H9 (cell line): ENCODE data around the gene LUZP4. TPM values are rescaled to one million over a fixed set of nuclear protein-coding genes. Genes with fewer than 3 reads are reported as not detected.

Source experiments
- DNase-seq: peaks from one replicate; pipeline ENCODE4 v3.0.0-alpha.2; 2017
- H2AFZ ChIP-seq: one replicate; pipeline ENCODE4 v1.6.1; 2013; ENCODE audit warnings: mild to moderate bottlenecking, low read length, control low read depth, moderate library complexity
- H2AK5ac ChIP-seq: 2 replicates; pipeline ENCODE4 v1.6.1; 2013; ENCODE audit warnings: low read length, control low read depth, mixed read lengths; ENCODE audit not compliant: insufficient read length
- H2BK120ac ChIP-seq: one replicate; pipeline ENCODE4 v1.6.1; 2013; ENCODE audit warnings: low read depth, mild to moderate bottlenecking, low read length, control low read depth, inconsistent platforms; ENCODE audit not compliant: poor library complexity, severe bottlenecking
- H2BK12ac ChIP-seq: 2 replicates; pipeline ENCODE4 v1.6.1; 2013; ENCODE audit warnings: low read length, control low read depth, mixed read lengths, low read depth; ENCODE audit not compliant: insufficient read length
- H2BK15ac ChIP-seq: 2 replicates; pipeline ENCODE4 v1.6.1; 2013; ENCODE audit warnings: low read depth, low read length, control low read depth
- H2BK20ac ChIP-seq: one replicate; pipeline ENCODE4 v1.6.1; 2013; ENCODE audit warnings: low read depth, mild to moderate bottlenecking, low read length, control low read depth, inconsistent platforms; ENCODE audit not compliant: poor library complexity, severe bottlenecking
- H2BK5ac ChIP-seq: 2 replicates; pipeline ENCODE4 v1.6.1; 2013; ENCODE audit warnings: low read length, control low read depth, mixed read lengths; ENCODE audit not compliant: insufficient read length
- H3K14ac ChIP-seq: 2 replicates; pipeline ENCODE4 v1.6.1; 2013; ENCODE audit warnings: low read length, control low read depth; ENCODE audit not compliant: insufficient read depth
- H3K18ac ChIP-seq: 2 replicates; pipeline ENCODE4 v1.6.1; 2013; ENCODE audit warnings: low read depth, mild to moderate bottlenecking, mixed read lengths, low read length, control low read depth; ENCODE audit not compliant: insufficient read length
- H3K23ac ChIP-seq: 2 replicates; pipeline ENCODE4 v1.6.1; 2013; ENCODE audit warnings: low read length, control low read depth, mixed read lengths, low read depth; ENCODE audit not compliant: insufficient read length
- H3K23me2 ChIP-seq: 2 replicates; pipeline ENCODE4 v1.6.1; 2013; ENCODE audit warnings: low read depth, mild to moderate bottlenecking, mixed read lengths, low read length, control low read depth; ENCODE audit not compliant: insufficient read length, poor library complexity, severe bottlenecking
- H3K27ac ChIP-seq: 2 replicates; pipeline ENCODE4 v1.5.1; 2013; ENCODE audit warnings: low read length, control low read depth, mixed read lengths, low read depth; ENCODE audit not compliant: insufficient read length
- H3K27me3 ChIP-seq: 2 replicates; pipeline ENCODE4 v1.6.1; 2013; ENCODE audit warnings: low read length, control low read depth, inconsistent platforms; ENCODE audit not compliant: insufficient read depth
- H3K4ac ChIP-seq: 2 replicates; pipeline ENCODE4 v1.6.1; 2013; ENCODE audit warnings: low read depth, mild to moderate bottlenecking, control low read depth, inconsistent platforms, low read length, moderate library complexity
- H3K4me1 ChIP-seq: 2 replicates; pipeline ENCODE4 v1.6.1; 2013; ENCODE audit warnings: low read length, control low read depth, inconsistent platforms; ENCODE audit not compliant: insufficient read depth
- H3K4me2 ChIP-seq: 2 replicates; pipeline ENCODE4 v1.6.1; 2013; ENCODE audit warnings: low read length, control low read depth, mixed read lengths; ENCODE audit not compliant: insufficient read length, insufficient read depth
- H3K56ac ChIP-seq: 2 replicates; pipeline ENCODE4 v1.6.1; 2013; ENCODE audit warnings: low read depth, mild to moderate bottlenecking, mixed read lengths, low read length, control low read depth; ENCODE audit not compliant: insufficient read length
- H3K79me1 ChIP-seq: 2 replicates; pipeline ENCODE4 v1.6.1; 2013; ENCODE audit warnings: low read depth, mild to moderate bottlenecking, moderate library complexity, low read length, control low read depth, inconsistent platforms; ENCODE audit not compliant: insufficient read depth, poor library complexity, severe bottlenecking
- H3K79me2 ChIP-seq: 2 replicates; pipeline ENCODE4 v1.6.1; 2013; ENCODE audit warnings: low read length, control low read depth, inconsistent platforms; ENCODE audit not compliant: insufficient read depth
- H3K9ac ChIP-seq: 2 replicates; pipeline ENCODE4 v1.6.1; 2013; ENCODE audit warnings: low read length, control low read depth, mixed read lengths; ENCODE audit not compliant: insufficient read length; ENCODE audit errors: extremely low read depth
- H3K9me3 ChIP-seq: one replicate; pipeline ENCODE4 v1.6.1; 2013; ENCODE audit warnings: low read depth, low read length, inconsistent platforms; ENCODE audit not compliant: control insufficient read depth
- H3T11ph ChIP-seq: one replicate; pipeline ENCODE4 v1.6.1; 2013; ENCODE audit warnings: mild to moderate bottlenecking, low read length, control low read depth, inconsistent platforms
- H4K20me1 ChIP-seq: one replicate; pipeline ENCODE4 v1.6.1; 2013; ENCODE audit not compliant: control insufficient read depth, insufficient read length, insufficient read depth
- H4K5ac ChIP-seq: 2 replicates; pipeline ENCODE4 v1.6.1; 2013; ENCODE audit warnings: low read depth, mild to moderate bottlenecking, mixed read lengths, low read length, control low read depth; ENCODE audit not compliant: insufficient read length
- H4K8ac ChIP-seq: replicated peaks from 2 replicates; pipeline ENCODE4 v1.6.1; 2013; ENCODE audit warnings: low read length, control low read depth, mixed read lengths, low read depth; ENCODE audit not compliant: insufficient read length
- H4K91ac ChIP-seq: 2 replicates; pipeline ENCODE4 v1.6.1; 2013; ENCODE audit warnings: low read depth, mild to moderate bottlenecking, moderate library complexity, mixed read lengths, low read length, control low read depth; ENCODE audit not compliant: insufficient read length
- H3K27ac Mint-ChIP-seq, 3 experiments: 2 replicates in 2 of 3; 3 replicates in 1 of 3; pipeline ENCODE4 v1.8.0; 2020 to 2021; ENCODE audit warnings: mixed read lengths in 3 of 3, mild to moderate bottlenecking in 1 of 3, moderate library complexity in 1 of 3
- H3K27me3 Mint-ChIP-seq: 2 replicates; pipeline ENCODE4 v1.8.0; 2021; ENCODE audit warnings: low read depth, mild to moderate bottlenecking, moderate library complexity, mixed read lengths
- H3K36me3 Mint-ChIP-seq, 3 experiments: 2 replicates in 2 of 3; 3 replicates in 1 of 3; pipeline ENCODE4 v1.8.0; 2020 to 2021; ENCODE audit warnings: low read depth in 3 of 3, mixed read lengths in 3 of 3; ENCODE audit not compliant: insufficient read depth in 1 of 3
- H3K4me1 Mint-ChIP-seq, 2 experiments: 2 replicates each; pipeline ENCODE4 v1.8.0; 2020; ENCODE audit warnings: mixed read lengths in 2 of 2
- H3K4me3 Mint-ChIP-seq, 2 experiments: 2 replicates in 1 of 2; 3 replicates in 1 of 2; pipeline ENCODE4 v1.8.0; 2020 to 2021; ENCODE audit warnings: mild to moderate bottlenecking in 2 of 2, mixed read lengths in 2 of 2, moderate library complexity in 1 of 2
- H3K9me3 Mint-ChIP-seq, 2 experiments: 2 replicates in 1 of 2; 3 replicates in 1 of 2; pipeline ENCODE4 v1.8.0; 2020; ENCODE audit warnings: mild to moderate bottlenecking in 2 of 2, mixed read lengths in 2 of 2, moderate library complexity in 1 of 2
- WGBS: extraction: QIAGEN DNeasy Blood & Tissue Kit; methylation state at CpG from one replicate; pipeline ENCODE4 v1.1.7; 2013; ENCODE audit warnings: missing lambda C conversion rate, low lambda C conversion rate, mixed read lengths; ENCODE audit not compliant: insufficient read length; ENCODE audit errors: extremely low coverage; 5-methylcytosine and 5-hydroxymethylcytosine counted together
- total RNA-seq: library from RNA; stranded (reverse); gene quantifications from 2 replicates; pipeline ENCODE4 v1.2.1, GENCODE V29; 2021
- TF ChIP-seq, protein P1 (sequence below): fragments of 200-600 bp; sonication (generic); conservative IDR thresholded peaks from 3 replicates; pipeline ENCODE4 v1.8.0; 2021; ENCODE audit warnings: antibody characterized with exemption, mild to moderate bottlenecking

Gene LUZP4
- total RNA-seq, 1 experiment from 2014 or later = not detected

DNA sequence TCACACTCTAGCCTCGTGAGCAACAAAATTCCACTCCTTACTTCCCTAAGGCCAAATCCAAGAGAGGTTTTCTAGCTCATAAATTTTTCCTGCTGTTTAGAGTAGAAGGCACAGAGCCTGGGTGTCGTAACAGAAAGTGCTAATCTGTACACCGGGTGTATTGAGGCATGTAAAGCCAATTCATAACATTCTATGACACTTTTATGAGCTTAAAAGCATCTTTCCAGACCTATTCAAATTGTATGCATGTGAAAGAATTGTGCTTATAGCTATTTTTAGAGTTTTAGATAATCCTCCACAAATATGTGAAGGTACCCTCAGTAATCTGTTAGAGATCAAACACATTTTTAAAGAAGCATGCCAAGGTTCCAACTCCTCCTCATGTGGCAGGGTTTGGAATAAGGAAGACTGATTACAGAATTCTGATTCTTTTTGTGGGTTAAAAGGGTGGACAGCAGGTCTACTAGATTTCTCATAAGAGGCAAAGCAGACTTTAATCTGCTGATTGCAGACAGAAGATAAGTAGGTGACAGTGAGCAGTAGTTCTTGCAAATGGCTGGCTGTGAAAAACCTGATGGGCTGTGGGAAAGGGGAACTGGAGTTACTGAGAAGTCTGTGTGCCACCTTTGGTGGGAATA is 30.2 kb upstream of the LUZP4 start:
- no peaks in the 10 kb centered on the region for H3K4me1 ChIP-seq
- H2BK15ac ChIP-seq = no peak overlapping the region
- no peak overlapping the region for H3K9ac ChIP-seq
- H3K4me1 Mint-ChIP-seq = no peaks in the 10 kb centered on the region
- no peak overlapping the region for H2AK5ac ChIP-seq
- no peak overlapping the region for H3K23ac ChIP-seq
- H3K79me2 ChIP-seq = no peaks in the 10 kb centered on the region
- no peak overlapping the region for H4K91ac ChIP-seq
- H3K14ac ChIP-seq = no peak overlapping the region
- H3K27ac ChIP-seq = no peak overlapping the region
- no peak overlapping the region for H4K5ac ChIP-seq
- H3K9me3 ChIP-seq = no peaks in the 10 kb centered on the region
- H3K4me3 Mint-ChIP-seq = no peak overlapping the region
- no peak overlapping the region for H2BK20ac ChIP-seq
- H3K56ac ChIP-seq = no peak overlapping the region
- H2BK12ac ChIP-seq = no peak overlapping the region
- DNase-seq = no peak
- H2BK5ac ChIP-seq = no peak overlapping the region
- H3K27me3 Mint-ChIP-seq = peaks cover 17% of the 10 kb centered on the region
- H3K4ac ChIP-seq = no peak overlapping the region
- no peaks in the 10 kb centered on the region for H3K36me3 Mint-ChIP-seq
- no peaks in the 10 kb centered on the region for H3K9me3 Mint-ChIP-seq
- H2BK120ac ChIP-seq = no peak overlapping the region
- WGBS = no CpG with 5 or more reads among the region's 3 CpGs
- H3K4me2 ChIP-seq = no peak overlapping the region
- H2AFZ ChIP-seq = no peak overlapping the region
- TF ChIP-seq, protein P1, sequence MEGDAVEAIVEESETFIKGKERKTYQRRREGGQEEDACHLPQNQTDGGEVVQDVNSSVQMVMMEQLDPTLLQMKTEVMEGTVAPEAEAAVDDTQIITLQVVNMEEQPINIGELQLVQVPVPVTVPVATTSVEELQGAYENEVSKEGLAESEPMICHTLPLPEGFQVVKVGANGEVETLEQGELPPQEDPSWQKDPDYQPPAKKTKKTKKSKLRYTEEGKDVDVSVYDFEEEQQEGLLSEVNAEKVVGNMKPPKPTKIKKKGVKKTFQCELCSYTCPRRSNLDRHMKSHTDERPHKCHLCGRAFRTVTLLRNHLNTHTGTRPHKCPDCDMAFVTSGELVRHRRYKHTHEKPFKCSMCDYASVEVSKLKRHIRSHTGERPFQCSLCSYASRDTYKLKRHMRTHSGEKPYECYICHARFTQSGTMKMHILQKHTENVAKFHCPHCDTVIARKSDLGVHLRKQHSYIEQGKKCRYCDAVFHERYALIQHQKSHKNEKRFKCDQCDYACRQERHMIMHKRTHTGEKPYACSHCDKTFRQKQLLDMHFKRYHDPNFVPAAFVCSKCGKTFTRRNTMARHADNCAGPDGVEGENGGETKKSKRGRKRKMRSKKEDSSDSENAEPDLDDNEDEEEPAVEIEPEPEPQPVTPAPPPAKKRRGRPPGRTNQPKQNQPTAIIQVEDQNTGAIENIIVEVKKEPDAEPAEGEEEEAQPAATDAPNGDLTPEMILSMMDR = no peak
- no peak overlapping the region for H3K27ac Mint-ChIP-seq
- no peaks in the 10 kb centered on the region for H4K20me1 ChIP-seq
- no peak overlapping the region for H3T11ph ChIP-seq
- H3K23me2 ChIP-seq = no peaks in the 10 kb centered on the region
- H3K79me1 ChIP-seq = no peaks in the 10 kb centered on the region
- no peaks in the 10 kb centered on the region for H3K27me3 ChIP-seq
- no peak overlapping the region for H4K8ac ChIP-seq
- no peak overlapping the region for H3K18ac ChIP-seq
